ENCODE measurements around the gene PRG3.

Gene PRG3

GRCh38 chr11:57335343-57336110 lies 45.4 kb downstream of the PRG3 start, which contains the start of gene SSRP1:
Gene SSRP1, minus strand, starts transcription at chr11:57335892. Its CDS starts 771 bp downstream, at chr11:57335121.
- DNase-seq: peak; percentile 86

GRCh38 chr11:57335023-57335342 lies 46.0 kb downstream of the PRG3 start:
- no peak for DNase-seq

- no peak for DNase-seq
These were observed 48.1 kb downstream of the PRG3 start for GRCh38 chr11:57332694-57333440.

- no peak for DNase-seq
These were observed 49.2 kb downstream of the PRG3 start for GRCh38 chr11:57331720-57332119.

GRCh38 chr11:57330029-57330428 lies 50.9 kb downstream of the PRG3 start:
- no peak for DNase-seq

GRCh38 chr11:57327721-57328120 lies 53.2 kb downstream of the PRG3 start:
- DNase-seq: no peak
